ENCODE measurements around the gene TMEM9.

GRCh38 chr1:201109651-201110050 lies 44.6 kb downstream of the TMEM9 start:
- TF ChIP-seq, protein P1, sequence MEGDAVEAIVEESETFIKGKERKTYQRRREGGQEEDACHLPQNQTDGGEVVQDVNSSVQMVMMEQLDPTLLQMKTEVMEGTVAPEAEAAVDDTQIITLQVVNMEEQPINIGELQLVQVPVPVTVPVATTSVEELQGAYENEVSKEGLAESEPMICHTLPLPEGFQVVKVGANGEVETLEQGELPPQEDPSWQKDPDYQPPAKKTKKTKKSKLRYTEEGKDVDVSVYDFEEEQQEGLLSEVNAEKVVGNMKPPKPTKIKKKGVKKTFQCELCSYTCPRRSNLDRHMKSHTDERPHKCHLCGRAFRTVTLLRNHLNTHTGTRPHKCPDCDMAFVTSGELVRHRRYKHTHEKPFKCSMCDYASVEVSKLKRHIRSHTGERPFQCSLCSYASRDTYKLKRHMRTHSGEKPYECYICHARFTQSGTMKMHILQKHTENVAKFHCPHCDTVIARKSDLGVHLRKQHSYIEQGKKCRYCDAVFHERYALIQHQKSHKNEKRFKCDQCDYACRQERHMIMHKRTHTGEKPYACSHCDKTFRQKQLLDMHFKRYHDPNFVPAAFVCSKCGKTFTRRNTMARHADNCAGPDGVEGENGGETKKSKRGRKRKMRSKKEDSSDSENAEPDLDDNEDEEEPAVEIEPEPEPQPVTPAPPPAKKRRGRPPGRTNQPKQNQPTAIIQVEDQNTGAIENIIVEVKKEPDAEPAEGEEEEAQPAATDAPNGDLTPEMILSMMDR (IDR thresholded peaks at IDR 0.05), result no peak
- TF ChIP-seq POLR2AphosphoS5 (IDR thresholded peaks at IDR 0.05) (no peak), POLR2A (IDR thresholded peaks at IDR 0.05) (no peak), EP300 (IDR thresholded peaks at IDR 0.05) (no peak)

Measured in stomach (tissue), 4 donors.